A673 (cell line): ENCODE measurements around the gene CNPY3.

Experiments
- CTCF ChIP-seq: fragments of 300-800, 200-600 bp; sonication (generic); conservative IDR thresholded peaks from 2 replicates; pipeline ENCODE4 v1.5.1; 2017; ENCODE audit warnings: low read depth, mild to moderate bottlenecking, antibody characterized with exemption, low read length, moderate library complexity, mixed read lengths
- EZH2 ChIP-seq: fragments of 200-600 bp; sonication (generic); IDR thresholded peaks from 2 replicates; pipeline ENCODE4 v1.6.1; 2017; ENCODE audit warnings: borderline replicate concordance, low read depth, mild to moderate bottlenecking, mixed read lengths, antibody characterized with exemption, low read length; ENCODE audit not compliant: poor library complexity, severe bottlenecking

DNA sequence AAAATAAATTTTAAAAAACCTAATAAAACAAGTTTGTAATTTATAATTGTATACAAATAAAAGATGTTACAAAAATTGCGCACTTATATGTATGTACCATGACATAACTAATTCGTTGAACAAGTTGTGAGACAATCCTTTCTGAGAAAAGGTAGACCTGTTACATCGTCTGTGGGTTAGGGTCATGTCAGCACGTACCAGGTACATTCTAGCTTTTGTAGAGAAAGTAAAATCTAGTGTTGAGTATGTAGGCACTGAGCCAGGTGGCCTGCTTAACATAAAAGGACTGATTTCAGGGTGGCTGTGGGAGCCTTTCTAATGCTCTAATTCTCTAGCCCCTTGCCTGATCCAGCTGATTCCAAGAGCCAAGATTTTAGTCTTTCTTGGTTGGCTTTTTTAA is 39.5 kb upstream of the CNPY3 start:
- TF ChIP-seq CTCF = no peak
- TF ChIP-seq EZH2 = no peak
